NCI-H146 treated with DMSO at 0.1 percent for 48 hours (cell line): ENCODE measurements around the gene TIMP3.
"Not testable (repeated sequence)": the region's sequence is repeated elsewhere in the genome, so short reads cannot be mapped to it uniquely, and the experiment has no call there.

Source experiments
- DNase-seq: peaks from one replicate; lab custom pipeline; 2025; ENCODE audit not compliant: unreplicated experiment; lab: John Stamatoyannopoulos, UW

Gene TIMP3

DNA sequence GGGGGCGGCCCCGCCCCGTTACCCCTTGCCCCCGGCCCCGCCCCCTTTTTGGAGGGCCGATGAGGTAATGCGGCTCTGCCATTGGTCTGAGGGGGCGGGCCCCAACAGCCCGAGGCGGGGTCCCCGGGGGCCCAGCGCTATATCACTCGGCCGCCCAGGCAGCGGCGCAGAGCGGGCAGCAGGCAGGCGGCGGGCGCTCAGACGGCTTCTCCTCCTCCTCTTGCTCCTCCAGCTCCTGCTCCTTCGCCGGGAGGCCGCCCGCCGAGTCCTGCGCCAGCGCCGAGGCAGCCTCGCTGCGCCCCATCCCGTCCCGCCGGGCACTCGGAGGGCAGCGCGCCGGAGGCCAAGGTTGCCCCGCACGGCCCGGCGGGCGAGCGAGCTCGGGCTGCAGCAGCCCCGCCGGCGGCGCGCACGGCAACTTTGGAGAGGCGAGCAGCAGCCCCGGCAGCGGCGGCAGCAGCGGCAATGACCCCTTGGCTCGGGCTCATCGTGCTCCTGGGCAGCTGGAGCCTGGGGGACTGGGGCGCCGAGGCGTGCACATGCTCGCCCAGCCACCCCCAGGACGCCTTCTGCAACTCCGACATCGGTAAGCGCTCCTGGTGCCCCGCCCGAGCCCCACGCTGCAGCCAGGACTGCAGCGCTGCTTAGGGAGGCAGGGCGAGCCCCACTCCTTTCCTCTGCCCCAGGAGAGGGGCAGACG, at the start of gene TIMP3:
TIMP3 (plus strand) TSS at position 169 of the 700 bp plus-strand sequence; CDS start at position 466, 297 bp downstream.
- DNase-seq: no peak

DNA sequence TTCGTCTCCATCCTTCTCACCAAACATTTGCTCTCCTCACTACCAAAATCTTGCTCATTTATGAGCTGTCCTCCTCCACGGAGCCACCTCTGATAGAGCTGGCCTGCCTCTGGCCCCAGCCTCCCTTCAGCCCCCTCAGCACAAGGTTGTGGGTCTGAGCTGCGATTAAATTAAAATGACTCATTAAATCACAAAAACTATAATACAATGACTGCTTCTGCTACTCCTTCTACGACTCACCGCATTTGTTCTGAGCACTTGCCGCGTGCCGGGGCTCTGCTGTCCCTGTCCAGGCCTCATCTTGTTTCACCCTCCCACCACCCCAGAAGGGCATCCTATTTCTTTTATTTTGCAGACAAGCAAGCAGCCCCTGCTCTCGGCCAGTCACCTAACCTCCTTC, 49.2 kb upstream of the TIMP3 start:
- DNase-seq: no peak

DNA sequence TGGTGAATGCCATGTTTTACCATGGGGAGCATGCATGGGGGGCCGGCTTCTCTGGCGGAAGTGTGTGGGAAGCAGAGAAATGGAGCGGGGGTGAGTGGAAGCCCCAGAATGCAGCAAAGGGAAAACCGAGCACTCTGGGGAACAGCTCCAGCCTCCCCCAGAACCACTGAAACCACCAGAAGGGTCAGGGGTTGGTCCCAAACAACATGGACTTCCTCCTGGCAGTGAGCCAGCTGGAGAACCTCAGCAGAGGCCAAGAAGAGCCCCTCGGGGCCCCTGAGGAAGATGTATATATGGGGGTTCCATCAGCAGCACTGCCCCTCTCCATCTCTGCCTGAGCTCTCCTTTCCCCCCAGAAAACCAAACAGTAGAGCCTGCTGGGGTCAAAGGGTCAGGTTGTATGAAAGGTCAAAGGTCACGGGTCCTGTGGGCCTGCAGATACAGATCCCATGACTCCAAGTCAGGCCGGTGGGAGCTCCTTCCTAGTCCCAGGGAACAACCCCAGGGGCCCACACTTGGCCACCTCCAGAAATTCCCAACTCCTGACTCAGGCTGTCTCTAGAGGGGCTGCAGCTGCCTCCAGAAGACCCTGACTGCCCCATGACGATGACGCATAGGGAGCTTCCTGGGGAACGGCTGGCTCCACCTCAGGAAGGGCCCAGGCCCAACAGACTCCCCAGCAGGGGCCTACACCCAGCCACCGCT, 48.5 kb upstream of the TIMP3 start:
- no peak for DNase-seq

DNA sequence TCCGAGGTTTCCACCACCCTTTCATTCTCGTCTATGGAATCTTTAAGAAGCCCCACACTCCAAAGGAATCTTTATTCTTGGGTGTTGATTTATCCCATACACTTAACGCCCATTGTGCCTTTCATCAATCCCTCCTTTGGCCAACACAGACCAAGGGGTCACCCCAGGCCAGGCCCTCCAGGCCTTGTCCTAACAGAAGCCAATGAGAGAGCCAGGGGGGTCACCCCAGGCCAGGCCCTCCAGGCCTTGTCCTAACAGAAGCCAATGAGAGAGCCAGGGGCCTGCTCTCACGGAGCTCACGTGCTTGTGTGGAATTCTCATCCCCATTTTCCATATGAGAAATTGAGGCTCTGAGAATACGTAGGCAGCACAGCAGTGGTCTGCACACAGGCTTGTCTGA, 47.9 kb upstream of the TIMP3 start:
- no peak for DNase-seq

- DNase-seq: no peak
Measured at GRCh38 chr22:32754413-32755041, 47.0 kb upstream of the TIMP3 start.

DNA sequence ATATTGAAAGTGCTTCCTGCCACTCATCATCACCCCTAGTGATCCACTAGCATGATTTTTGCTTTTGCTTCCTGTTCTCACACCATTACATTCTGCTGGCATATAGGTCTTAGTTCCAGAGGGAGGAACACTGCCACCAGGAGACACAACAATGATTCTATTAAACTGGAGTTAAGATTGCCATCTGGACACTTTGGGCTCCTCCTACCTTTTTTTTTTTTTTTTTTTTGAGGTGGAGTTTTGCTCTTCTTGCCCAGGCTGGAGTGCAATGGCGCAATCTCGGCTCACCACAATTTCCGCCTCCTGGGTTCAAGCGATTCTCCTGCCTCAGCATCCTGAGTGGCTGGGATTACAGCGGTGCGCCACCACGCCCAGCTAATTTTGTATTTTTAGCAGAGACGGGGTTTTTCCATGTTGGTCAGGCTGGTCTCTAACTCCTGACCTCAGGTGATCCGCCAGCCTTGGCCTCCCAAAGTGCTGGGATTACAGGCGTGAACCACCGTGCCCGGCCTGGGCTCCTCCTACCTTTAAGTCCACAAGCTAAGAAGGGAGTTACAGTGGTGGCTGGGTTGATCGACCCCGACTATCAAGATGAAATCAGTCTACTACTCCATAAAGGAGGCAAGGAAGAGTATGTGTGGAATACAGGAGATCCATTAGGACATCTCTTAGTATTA, 44.3 kb upstream of the TIMP3 start:
- DNase-seq: not testable (repeated sequence)

- DNase-seq: no peak
Measured at GRCh38 chr22:32758866-32759385, 42.6 kb upstream of the TIMP3 start.

DNA sequence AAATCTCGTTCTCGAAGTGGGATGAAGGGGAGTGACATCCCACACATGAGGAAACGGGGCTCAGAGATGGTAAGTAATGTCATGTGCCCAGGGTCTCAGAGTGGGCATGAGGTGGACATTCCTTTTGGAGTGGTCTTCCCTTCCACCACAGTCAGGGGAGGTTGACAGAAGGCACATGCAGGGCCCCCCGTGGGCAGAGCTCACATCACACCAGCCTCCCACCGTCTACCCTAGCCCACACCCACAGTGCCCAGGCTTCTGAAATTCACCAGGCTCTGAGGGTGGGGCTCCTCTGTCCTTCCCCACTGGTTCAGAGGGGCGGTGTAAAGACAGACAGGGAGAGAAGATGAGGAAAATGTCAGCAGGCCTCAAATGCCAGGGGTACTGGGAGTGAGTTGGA, 41.1 kb upstream of the TIMP3 start:
- no peak for DNase-seq

GRCh38 chr22:32760815-32761214, 40.7 kb upstream of the TIMP3 start:
- no peak for DNase-seq

DNA sequence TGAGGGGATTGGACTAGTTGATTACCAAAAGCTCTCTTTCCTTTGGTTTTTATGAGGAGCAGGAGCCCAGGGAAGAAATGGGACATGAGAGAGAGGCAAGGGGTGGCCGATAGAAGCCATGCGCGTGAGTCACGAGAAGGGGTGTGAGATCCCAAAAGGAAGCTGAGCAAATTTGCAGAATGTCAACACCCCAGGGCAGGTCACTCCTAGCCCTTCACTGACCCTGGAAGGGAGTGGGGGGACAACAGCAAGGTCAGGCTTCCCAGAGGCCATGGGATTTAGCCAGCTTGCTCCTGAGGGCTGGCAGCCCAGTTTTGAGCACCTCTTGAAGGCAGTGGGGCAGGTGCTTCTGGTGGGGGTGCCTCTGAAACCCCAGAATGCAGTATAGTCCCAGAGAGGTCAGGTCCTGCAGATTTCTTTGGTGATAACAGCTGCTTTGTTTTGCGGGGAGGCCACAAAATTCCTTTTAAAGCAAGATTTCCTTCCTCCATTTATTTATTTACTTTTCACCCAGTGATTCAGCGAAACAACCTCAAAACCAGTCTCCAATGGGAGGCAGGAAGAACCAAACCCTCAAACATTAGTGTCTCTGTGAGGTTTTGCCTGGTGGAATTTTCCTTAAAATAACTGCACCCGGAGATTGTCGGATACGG, 40.1 kb upstream of the TIMP3 start:
- no peak for DNase-seq

DNA sequence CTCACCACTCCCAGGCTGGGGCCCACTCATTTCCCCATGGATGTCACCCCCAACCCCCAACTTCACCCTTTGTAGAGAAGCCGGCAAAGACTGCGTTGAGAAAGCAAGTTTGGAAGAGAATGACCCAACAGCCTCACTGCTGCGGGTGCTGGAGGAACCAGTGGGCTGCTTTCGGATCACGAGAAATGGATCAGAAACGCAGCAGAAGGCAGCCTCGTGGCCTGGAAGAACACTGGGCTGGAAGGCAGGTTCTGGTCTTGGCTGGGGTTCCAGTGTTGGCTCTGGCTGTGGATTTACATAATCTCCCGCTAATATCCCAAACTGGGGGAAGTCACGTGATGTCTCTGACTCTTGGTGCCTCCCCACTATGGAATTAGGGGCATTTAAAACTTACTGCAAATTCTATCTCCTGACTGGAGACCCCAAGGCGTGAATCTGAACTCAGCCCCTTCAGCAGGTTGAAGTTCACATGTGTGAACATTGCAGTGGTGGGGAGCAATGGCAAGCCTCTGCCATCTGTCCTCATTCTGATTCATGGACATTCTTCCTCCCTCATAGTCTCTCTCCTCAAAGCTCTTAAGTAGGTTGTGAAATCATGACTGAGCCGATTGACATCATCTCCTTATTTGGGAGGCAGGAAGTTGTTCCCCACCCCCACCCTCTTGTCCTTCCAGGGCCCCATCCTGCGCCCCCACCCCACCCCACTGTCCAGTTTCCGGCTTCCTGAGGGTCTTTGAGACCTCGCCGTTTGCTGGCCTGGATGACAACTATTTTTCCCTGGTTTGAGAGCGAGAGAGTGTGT, 37.0 kb upstream of the TIMP3 start:
- no peak for DNase-seq

DNA sequence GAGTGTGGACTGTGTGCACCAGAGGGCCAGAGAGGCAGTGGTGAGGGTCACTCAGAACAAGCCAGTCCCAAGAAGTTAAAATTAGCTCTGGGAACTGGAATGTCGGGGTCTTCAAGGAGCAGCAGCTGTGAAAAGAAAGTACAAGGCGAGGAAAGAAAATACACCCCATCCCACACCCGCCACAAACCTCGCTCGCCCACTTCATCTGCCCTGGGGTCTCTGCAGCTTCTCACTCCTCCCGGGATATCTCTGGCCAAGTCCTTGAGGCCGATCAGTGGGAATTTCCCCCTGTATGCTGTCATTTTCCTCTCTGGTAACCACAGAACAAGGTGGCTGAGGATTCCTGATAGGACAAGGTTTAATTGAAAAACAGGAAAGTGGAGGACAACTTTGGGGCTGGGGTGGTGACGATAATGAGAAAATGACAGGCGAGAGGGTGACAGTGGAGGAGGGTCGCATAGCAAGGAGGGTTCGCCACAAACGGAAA, 36.3 kb upstream of the TIMP3 start:
- no peak for DNase-seq

DNA sequence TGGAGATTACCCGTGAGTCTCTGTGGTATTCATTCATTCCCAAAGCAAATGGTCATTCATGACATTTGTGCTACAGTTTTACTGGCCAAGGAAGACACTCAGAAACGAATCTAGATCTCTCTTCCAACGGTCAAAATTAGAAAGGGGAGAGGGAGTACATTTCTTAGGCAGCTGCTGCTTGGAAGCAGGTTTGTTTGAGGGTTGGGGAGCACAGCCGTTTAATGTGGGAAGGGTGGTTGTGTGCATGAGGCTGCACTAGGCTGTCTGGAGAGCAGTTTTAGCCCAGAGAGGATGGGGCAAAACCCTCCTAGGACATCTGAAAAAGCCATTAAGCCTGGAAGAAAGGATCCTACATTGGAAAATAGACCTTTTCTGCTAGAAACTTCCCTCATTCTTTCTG, 29.7 kb upstream of the TIMP3 start:
- no peak for DNase-seq

DNA sequence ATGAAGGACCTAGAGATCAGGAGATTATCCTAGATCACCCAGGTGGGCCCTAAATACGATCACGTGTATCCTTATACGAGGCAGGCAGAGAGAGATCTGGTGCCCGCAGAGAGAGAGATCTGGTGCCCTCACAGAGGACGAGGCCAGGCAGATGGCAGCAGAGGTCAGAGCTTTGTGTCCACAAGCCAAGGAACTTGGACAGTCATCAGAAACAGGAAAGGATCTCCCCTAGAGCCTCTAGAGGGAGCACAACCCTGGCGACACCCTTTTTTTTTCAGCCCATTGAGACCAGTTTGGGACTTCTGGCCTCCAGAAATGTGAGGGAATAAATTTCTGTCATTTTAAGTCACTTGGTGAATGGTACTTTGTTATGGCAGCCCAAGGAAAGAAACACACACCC, 25.5 kb upstream of the TIMP3 start:
- no peak for DNase-seq

- DNase-seq: no peak
Measured at GRCh38 chr22:32776397-32776796, 25.1 kb upstream of the TIMP3 start.

GRCh38 chr22:32776802-32777201, 24.7 kb upstream of the TIMP3 start:
- DNase-seq: no peak

GRCh38 chr22:32777987-32778386, 23.5 kb upstream of the TIMP3 start:
- DNase-seq: no peak

DNA sequence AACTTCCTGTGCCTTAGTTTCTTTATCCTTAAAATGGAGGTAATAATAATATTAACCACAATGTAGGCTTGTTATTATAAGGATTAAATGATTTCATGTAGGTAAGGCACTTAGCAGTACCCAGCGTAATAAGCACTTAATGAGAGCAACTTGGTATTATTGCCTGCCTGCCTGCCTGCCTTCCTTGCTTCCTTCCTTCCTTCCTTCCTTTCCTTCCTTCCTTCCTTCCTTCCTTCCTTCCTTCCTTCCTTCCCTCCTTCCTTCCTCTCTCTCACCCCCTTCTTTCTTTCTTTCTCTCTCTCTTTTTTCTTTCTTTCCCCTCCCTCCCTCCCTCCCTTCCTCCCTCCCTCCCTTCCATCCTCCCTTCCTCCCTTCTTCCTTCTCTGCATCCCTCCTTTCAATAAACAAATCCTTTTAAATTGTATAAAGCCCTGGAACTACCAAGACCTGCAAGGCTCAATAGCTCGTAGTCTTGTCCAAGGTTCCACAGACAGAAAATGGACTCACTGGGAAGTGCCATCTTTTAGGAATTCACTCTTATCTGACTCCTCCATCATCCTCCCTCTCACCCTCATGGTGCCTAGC, 20.7 kb upstream of the TIMP3 start:
- DNase-seq: no peak

DNA sequence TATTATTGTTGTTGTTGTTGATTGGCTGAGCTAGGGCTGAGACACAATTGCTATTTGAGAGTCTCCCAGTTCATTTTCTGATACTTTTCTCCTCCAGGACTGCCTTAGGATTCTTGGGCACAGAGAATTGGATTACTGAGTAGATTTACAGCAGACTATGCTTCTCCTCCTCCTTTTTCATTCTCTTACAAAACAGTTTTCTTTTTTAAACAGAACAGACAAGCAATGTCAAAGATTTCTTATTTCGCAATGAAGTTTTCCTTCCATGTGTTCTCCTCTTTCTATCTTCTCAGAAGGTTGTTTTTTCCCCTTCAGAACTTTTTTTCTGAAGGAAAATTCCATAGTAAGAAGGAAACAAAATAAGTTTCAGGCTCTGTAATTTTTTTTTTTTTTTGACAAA, 19.8 kb upstream of the TIMP3 start:
- no peak for DNase-seq
